Mucosa of descending colon (tissue), 3 donors: Measurements from ENCODE around the gene TTLL7. TPM values are rescaled to one million over a fixed set of nuclear protein-coding genes. Genes with fewer than 3 reads are reported as not detected.

Experiments used
- ATAC-seq: fragments of 200-7000 bp; cut with Tn5 transposase; one replicate; pipeline ENCODE4 v1.9.1; 2020; ENCODE audit warnings: mild to moderate bottlenecking, moderate library complexity
- DNase-seq, 3 donors: peaks; one replicate each; pipeline ENCODE4 v3.0.0-alpha.2; 2020
- H3K36me3 ChIP-seq: fragments of 200-600 bp; one replicate; pipeline ENCODE4 v1.8.0; 2021; ENCODE audit warnings: low read depth, mild to moderate bottlenecking
- H3K4me1 ChIP-seq: fragments of 200-600 bp; one replicate; pipeline ENCODE4 v1.8.0; 2021; ENCODE audit warnings: low read depth, mild to moderate bottlenecking
- H3K4me3 ChIP-seq: fragments of 200-600 bp; one replicate; pipeline ENCODE4 v1.8.0; 2021; ENCODE audit warnings: mild to moderate bottlenecking
- H3K9me3 ChIP-seq: fragments of 200-600 bp; one replicate; pipeline ENCODE4 v1.8.0; 2021; ENCODE audit warnings: mild to moderate bottlenecking
- CTCF ChIP-seq: fragments of 200-600 bp; IDR thresholded peaks from one replicate; pipeline ENCODE4 v1.8.0; 2022; ENCODE audit warnings: antibody characterized with exemption, mild to moderate bottlenecking
- intact Hi-C, 2 donors: fragments of 100-400 bp; cut with DNase I in 1 of 2; cut with micrococcal nuclease in 1 of 2; formaldehyde crosslinking; loops; one replicate each; pipeline versions ENCODE4 v1.11.0 to v1.11.1; 2022; cut with DNase I, micrococcal nuclease
- total RNA-seq, 3 donors: library from RNA; stranded (reverse); fragmentation: NEBNext Ultra II Directional in 2 of 3; extraction: Animal tissue kit (Norgen Biotek cat#: 25700) in 2 of 3; gene quantifications; one replicate each; pipeline versions ENCODE4 v1.2.1 to v1.2.4, GENCODE V29; 2021 to 2023
- donor health status: DM: no; HTN: no; CAD: no; lungs with moderate emphysema.
- donor health status: DM: no; HTN: no; CAD: no.
- donor health status: DM: no; HTN: yes; CAD: no.

TTLL7 gene
- total RNA-seq, 3 donors from 2014 or later, result 3.3 to 21.0 (median 3.8) TPM

GRCh38 chr1:84010136-84010535 is 11.2 kb upstream of the TTLL7 start:
- no peaks in the 10 kb centered on the region for H3K9me3 ChIP-seq
- intact Hi-C loops, result no loop called here
- ATAC-seq (no peak), DNase-seq (no peak)
- no peaks in the 10 kb centered on the region for H3K4me1 ChIP-seq
- no peaks in the 10 kb centered on the region for H3K36me3 ChIP-seq
- no peak overlapping the region for H3K4me3 ChIP-seq
- TF ChIP-seq CTCF, result no peak

- Histone ChIP-seq H3K4me1 (no peaks in the 10 kb centered on the region), H3K9me3 (no peaks in the 10 kb centered on the region), H3K36me3 (no peaks in the 10 kb centered on the region), H3K4me3 (no peak overlapping the region)
- intact Hi-C loops, result no loop called here
- TF ChIP-seq CTCF, result no peak
- ATAC-seq (no peak), DNase-seq (no peak)
Observed at GRCh38 chr1:84008631-84009030, 9.7 kb upstream of the TTLL7 start.

GRCh38 chr1:84006591-84006990 is 7.7 kb upstream of the TTLL7 start:
- no peak for ATAC-seq
- H3K9me3 ChIP-seq, result no peaks in the 10 kb centered on the region
- no peaks in the 10 kb centered on the region for H3K4me1 ChIP-seq
- intact Hi-C loops, result no loop called here
- no peaks in the 10 kb centered on the region for H3K36me3 ChIP-seq
- DNase-seq, result no peak
- H3K4me3 ChIP-seq, result no peak overlapping the region
- TF ChIP-seq CTCF, result no peak

- DNase-seq, result no peak
- no peak for TF ChIP-seq CTCF
- no peaks in the 10 kb centered on the region for H3K9me3 ChIP-seq
- ATAC-seq, result no peak
- H3K4me3 ChIP-seq, result no peak overlapping the region
- H3K4me1 ChIP-seq, result no peaks in the 10 kb centered on the region
- no peaks in the 10 kb centered on the region for H3K36me3 ChIP-seq
- intact Hi-C loops, result no loop called here
Observed at GRCh38 chr1:84001501-84001900, 2.6 kb upstream of the TTLL7 start.

GRCh38 chr1:84000954-84001495 is 2.1 kb upstream of the TTLL7 start:
- H3K4me1 ChIP-seq, result no peaks in the 10 kb centered on the region
- H3K36me3 ChIP-seq, result no peaks in the 10 kb centered on the region
- no peak for ATAC-seq
- no peaks in the 10 kb centered on the region for H3K9me3 ChIP-seq
- DNase-seq, result no peak
- intact Hi-C loops, result no loop called here
- no peak overlapping the region for H3K4me3 ChIP-seq
- no peak for TF ChIP-seq CTCF
